ENCODE measurements around the gene POLR3H.
"Not testable (repeated sequence)": the region's sequence is repeated elsewhere in the genome, so short reads cannot be mapped to it uniquely, and the experiment has no call there.

The POLR3H gene

DNA sequence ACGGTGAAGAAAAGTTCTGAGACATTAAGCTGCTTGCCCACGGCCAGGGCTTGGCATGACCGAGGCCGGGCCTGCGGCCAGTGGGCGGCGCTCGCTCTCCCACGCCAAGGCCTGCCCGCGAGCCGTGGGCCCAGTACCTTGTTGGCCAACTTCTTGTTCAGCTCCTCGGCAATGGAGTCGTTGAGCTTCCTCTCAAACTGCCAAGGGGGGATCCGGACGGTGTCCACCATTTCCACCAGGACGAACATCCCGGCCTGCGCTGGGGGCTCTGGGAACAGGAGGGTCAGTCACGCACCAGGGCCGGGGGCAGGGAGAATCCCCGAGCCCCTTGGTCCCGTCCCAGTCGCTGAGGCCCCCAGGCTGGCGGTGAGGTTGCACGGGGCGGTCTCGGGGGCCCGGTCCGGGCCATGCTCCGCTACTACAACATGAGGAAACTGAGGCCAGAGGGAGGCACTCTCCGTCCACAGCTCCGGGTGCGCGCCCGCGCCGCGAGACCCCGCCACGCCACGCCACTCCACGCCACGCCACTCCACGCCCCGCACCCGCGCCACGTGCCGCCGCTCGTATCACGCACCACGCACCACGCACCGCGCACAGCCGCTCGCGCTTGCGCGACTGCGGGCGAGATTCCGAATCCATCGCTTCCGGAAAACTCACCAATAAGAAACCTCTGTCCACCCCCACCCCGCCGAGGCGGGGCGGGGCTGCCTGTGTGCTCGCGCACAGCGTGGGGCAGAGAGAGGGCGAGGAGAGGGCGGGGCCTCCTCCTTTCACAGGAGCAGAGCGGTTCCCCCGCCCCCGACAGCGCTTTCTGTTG lies at the start of gene POLR3H:
Gene POLR3H (minus strand): TSS at position 617 of the 817 bp plus-strand sequence. CDS start 369 bp downstream, at position 248.
- no peak for TF ChIP-seq Cebpa-rat (IDR thresholded peaks at IDR 0.05)
- H3K9me3 ChIP-seq (replicated peaks in 1 of 11) = no peaks in the 10 kb centered on the region
- peaks cover 22 to 27% (median 25%) of the 10 kb centered on the region in 11 experiments for H3K36me3 ChIP-seq
- H3K27me3 ChIP-seq = no peaks in the 10 kb centered on the region
- peak within 1 kb of the TSS; percentile 63 to 97 (median 90) for H3K27ac ChIP-seq
- peaks cover 31 to 42% (median 38%) of the 10 kb centered on the region in 10 experiments for H3K4me1 ChIP-seq
- H3K4me3 ChIP-seq = peak within 1 kb of the TSS; percentile 72 to 100 (median 86)
- H4K20me1 ChIP-seq = peaks cover 38 to 50% (median 47%) of the 10 kb centered on the region in 11 experiments; a peak in 21 of 22 replicates
- H3K9ac ChIP-seq = peak within 1 kb of the TSS; percentile 87 to 98 (median 90)
- H3K4me2 ChIP-seq = peak within 1 kb of the TSS; percentile 86 to 99 (median 94)

- peaks cover 0 to 44% (median 25%) of the 10 kb centered on the region in 11 experiments; a peak in 18 of 22 replicates for H4K20me1 ChIP-seq
- H3K27me3 ChIP-seq; H3K9ac ChIP-seq; H3K27ac ChIP-seq; H3K4me3 ChIP-seq; H3K4me2 ChIP-seq; H3K9me3 ChIP-seq (replicated peaks in 1 of 11); H3K36me3 ChIP-seq: not testable (repeated sequence)
- peaks cover 11 to 23% (median 17%) of the 10 kb centered on the region in 10 experiments for H3K4me1 ChIP-seq
Measured at GRCh38 chr22:41593336-41593960, 49.2 kb upstream of the POLR3H start.

GRCh38 chr22:41589391-41590241 lies 45.3 kb upstream of the POLR3H start, which contains the start of gene PMM1:
PMM1 (minus strand) TSS chr22:41589840; CDS start chr22:41589805, 35 bp downstream.
- Histone ChIP-seq H3K36me3 (peaks cover 0 to 9% (median 0%) of the 10 kb centered on the region in 11 experiments; a peak in 4 of 22 replicates), H3K27ac (peak within 1 kb of the TSS; percentile 37 to 81 (median 74); a peak in 21 of 22 replicates), H3K4me2 (peak within 1 kb of the TSS; percentile 88 to 100 (median 97)), H3K4me1 (peaks cover 18 to 30% (median 21%) of the 10 kb centered on the region in 10 experiments), H4K20me1 (peaks cover 0 to 9% (median 0%) of the 10 kb centered on the region in 11 experiments; a peak in 4 of 22 replicates), H3K4me3 (peak within 1 kb of the TSS; percentile 73 to 96 (median 87)), H3K9me3 (replicated peaks in 1 of 11) (no peaks in the 10 kb centered on the region), H3K27me3 (no peaks in the 10 kb centered on the region), H3K9ac (peak within 1 kb of the TSS; percentile 80 to 89 (median 83))
- peak in 3 of 11 experiments; percentile 11 to 43 (median 14); a peak in 3 of 22 replicates for TF ChIP-seq Cebpa-rat (IDR thresholded peaks at IDR 0.05)

DNA sequence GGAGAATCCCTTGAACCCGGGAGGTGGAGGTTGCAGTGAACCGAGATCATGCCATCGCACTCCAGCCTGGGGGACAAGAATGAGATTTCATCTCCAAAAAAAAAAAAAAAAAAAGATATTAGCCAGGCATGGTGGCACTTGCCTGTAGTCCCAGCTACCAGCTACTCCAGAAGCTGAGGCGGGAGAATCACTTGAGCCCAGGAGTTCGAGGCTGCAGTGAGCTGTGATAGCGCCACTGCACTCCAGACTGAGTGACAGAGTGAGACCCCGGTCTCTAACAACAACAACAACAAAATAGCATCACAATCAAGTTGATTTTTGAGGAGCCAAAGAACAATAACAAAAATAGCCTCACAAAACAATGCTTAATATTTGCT lies 43.1 kb upstream of the POLR3H start:
- Histone ChIP-seq H3K4me3 (no peak overlapping the region), H3K9ac (peak overlapping the region in 4 of 11 experiments; percentile 24 to 89 (median 62); a peak in 2 of 22 replicates), H4K20me1 (peaks cover 0 to 20% (median 0%) of the 10 kb centered on the region in 11 experiments; a peak in 7 of 22 replicates), H3K9me3 (replicated peaks in 1 of 11) (no peaks in the 10 kb centered on the region), H3K36me3 (peaks cover 0 to 32% (median 9%) of the 10 kb centered on the region in 11 experiments; a peak in 11 of 22 replicates), H3K4me1 (peaks cover 18 to 30% (median 21%) of the 10 kb centered on the region in 10 experiments), H3K27ac (no peak overlapping the region), H3K4me2 (peak overlapping the region in 2 of 11 experiments; percentile 96 to 97; a peak in 1 of 22 replicates), H3K27me3 (no peaks in the 10 kb centered on the region)
- no peak for TF ChIP-seq Cebpa-rat (IDR thresholded peaks at IDR 0.05)

- no peak overlapping the region for H3K9ac ChIP-seq
- peaks cover 0 to 26% (median 0%) of the 10 kb centered on the region in 11 experiments; a peak in 7 of 22 replicates for H4K20me1 ChIP-seq
- TF ChIP-seq Cebpa-rat (IDR thresholded peaks at IDR 0.05) = no peak
- H3K4me1 ChIP-seq = peaks cover 18 to 28% (median 20%) of the 10 kb centered on the region in 10 experiments
- H3K27me3 ChIP-seq = no peaks in the 10 kb centered on the region
- peaks cover 0 to 41% (median 12%) of the 10 kb centered on the region in 11 experiments; a peak in 11 of 22 replicates for H3K36me3 ChIP-seq
- H3K9me3 ChIP-seq (replicated peaks in 1 of 11) = no peaks in the 10 kb centered on the region
- no peak overlapping the region for H3K4me3 ChIP-seq
- H3K27ac ChIP-seq = no peak overlapping the region
- H3K4me2 ChIP-seq = no peak overlapping the region
Measured at GRCh38 chr22:41585898-41586297, 41.6 kb upstream of the POLR3H start.

DNA sequence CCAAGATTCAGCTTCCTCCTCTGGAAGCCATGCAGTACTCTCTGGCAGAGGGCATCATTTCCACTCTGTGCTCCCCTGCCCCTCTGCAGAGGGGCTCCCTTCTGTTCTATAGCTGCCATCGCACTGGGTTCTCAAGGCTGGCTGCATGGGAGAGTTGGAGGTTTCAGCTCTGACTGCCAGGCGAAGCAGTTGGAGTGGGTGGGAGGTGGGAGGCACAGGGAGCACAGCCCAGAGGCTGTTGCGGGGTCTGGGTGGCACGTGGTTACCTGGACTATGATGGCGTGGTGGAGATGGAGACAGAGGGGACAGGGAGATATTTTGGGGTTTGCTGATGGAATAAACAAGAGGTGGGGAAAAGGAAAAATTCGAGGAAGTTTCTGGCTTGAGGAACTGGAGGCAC lies 40.6 kb upstream of the POLR3H start:
- Histone ChIP-seq H3K36me3 (peaks cover 0 to 50% (median 15%) of the 10 kb centered on the region in 11 experiments; a peak in 13 of 22 replicates), H4K20me1 (peaks cover 0 to 34% (median 0%) of the 10 kb centered on the region in 11 experiments; a peak in 7 of 22 replicates), H3K4me3 (no peak overlapping the region), H3K27ac (no peak overlapping the region), H3K4me1 (peaks cover 12 to 20% (median 13%) of the 10 kb centered on the region in 10 experiments), H3K27me3 (no peaks in the 10 kb centered on the region), H3K4me2 (no peak overlapping the region), H3K9me3 (replicated peaks in 1 of 11) (no peaks in the 10 kb centered on the region), H3K9ac (no peak overlapping the region)
- TF ChIP-seq Cebpa-rat (IDR thresholded peaks at IDR 0.05) = no peak

DNA sequence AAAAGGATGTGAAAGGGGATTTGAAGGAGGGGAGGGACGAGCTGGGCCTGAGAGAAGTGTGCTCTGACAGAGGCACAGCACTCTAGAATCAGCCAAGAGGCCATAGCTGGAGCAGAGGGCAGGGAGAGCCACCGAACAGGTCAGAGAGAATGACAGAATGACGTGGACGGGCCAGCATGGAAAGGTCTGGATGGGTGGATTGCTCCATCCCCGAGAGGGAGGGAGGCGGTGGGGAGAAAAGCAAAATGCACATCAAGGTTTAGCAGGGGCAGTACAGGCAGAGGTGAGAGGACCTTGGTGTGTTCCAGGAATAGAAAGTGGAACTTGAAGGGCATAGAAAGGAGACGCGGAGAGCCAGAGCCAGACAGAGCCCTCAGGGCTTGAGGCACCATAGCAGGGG lies 38.4 kb upstream of the POLR3H start:
- no peak overlapping the region for H3K4me2 ChIP-seq
- H3K36me3 ChIP-seq = peaks cover 0 to 72% (median 22%) of the 10 kb centered on the region in 11 experiments; a peak in 14 of 22 replicates
- H3K27me3 ChIP-seq = no peaks in the 10 kb centered on the region
- H3K9me3 ChIP-seq (replicated peaks in 1 of 11) = no peaks in the 10 kb centered on the region
- H3K27ac ChIP-seq = no peak overlapping the region
- no peak for TF ChIP-seq Cebpa-rat (IDR thresholded peaks at IDR 0.05)
- peaks cover 0 to 3% (median under 1%) of the 10 kb centered on the region in 10 experiments; a peak in 5 of 20 replicates for H3K4me1 ChIP-seq
- 0 out of 22 replicates have a peak overlapping the region, but pooled peaks of 1 of the 11 experiments have one; percentile 16 for H3K9ac ChIP-seq
- peaks cover 0 to 55% (median 0%) of the 10 kb centered on the region in 11 experiments; a peak in 8 of 22 replicates for H4K20me1 ChIP-seq
- no peak overlapping the region for H3K4me3 ChIP-seq

- no peak overlapping the region for H3K27ac ChIP-seq
- no peaks in the 10 kb centered on the region for H3K9me3 ChIP-seq (replicated peaks in 1 of 11)
- no peak overlapping the region for H3K4me2 ChIP-seq
- peaks cover 0 to 78% (median 0%) of the 10 kb centered on the region in 11 experiments; a peak in 10 of 22 replicates for H4K20me1 ChIP-seq
- H3K27me3 ChIP-seq = no peaks in the 10 kb centered on the region
- H3K4me3 ChIP-seq = no peak overlapping the region
- TF ChIP-seq Cebpa-rat (IDR thresholded peaks at IDR 0.05) = no peak
- H3K9ac ChIP-seq = no peak overlapping the region
- H3K36me3 ChIP-seq = peaks cover 0 to 87% (median 22%) of the 10 kb centered on the region in 11 experiments; a peak in 14 of 22 replicates
- peaks cover 0 to 13% (median 7%) of the 10 kb centered on the region in 10 experiments; a peak in 11 of 20 replicates for H3K4me1 ChIP-seq
Measured at GRCh38 chr22:41579997-41580355, 35.7 kb upstream of the POLR3H start.
